GM13976 (cell line): ENCODE measurements around the gene ADCY6.

ENCODE experiments used
- DNase-seq: peaks from one replicate; pipeline ENCODE4 v3.0.0; 2012; ENCODE audit warnings: low spot score
- CTCF ChIP-seq: IDR thresholded peaks from 2 replicates; pipeline ENCODE4 v1.5.1; 2012; ENCODE audit warnings: borderline replicate concordance, mild to moderate bottlenecking; ENCODE audit not compliant: insufficient read depth; ENCODE audit errors: extremely low read depth, missing control alignments, control extremely low read depth
- in situ Hi-C: fragments of 300-500 bp; cut with MboI; formaldehyde crosslinking; loops from one replicate; pipeline ENCODE4 v1.12.0; 2022; ENCODE audit warnings: low sequenced_read_pairs, mixed read lengths, inconsistent platforms; ENCODE audit not compliant: unreplicated experiment

Gene ADCY6

GRCh38 chr12:48786591-48787544, 2.0 kb downstream of the ADCY6 start:
- in situ Hi-C loops = no loop called here
- no peak for DNase-seq
- TF ChIP-seq CTCF = no peak

- in situ Hi-C loops = no loop called here
- no peak for TF ChIP-seq CTCF
Measured at GRCh38 chr12:48783432-48783831, 5.5 kb downstream of the ADCY6 start.

GRCh38 chr12:48782457-48783395, 6.2 kb downstream of the ADCY6 start:
- no peak for TF ChIP-seq CTCF
- DNase-seq = no peak
- in situ Hi-C loops = no loop called here

More at GRCh38 chr12:48783432-48783831, 5.5 kb downstream of the ADCY6 start:
- no peak for DNase-seq

GRCh38 chr12:48781750-48782456, 7.0 kb downstream of the ADCY6 start:
- no peak for DNase-seq
- TF ChIP-seq CTCF = no peak
- in situ Hi-C loops = no loop called here

- DNase-seq = no peak
- in situ Hi-C loops = no loop called here
- no peak for TF ChIP-seq CTCF
Measured at GRCh38 chr12:48780381-48781025, 8.4 kb downstream of the ADCY6 start.
